ENCODE results near the gene ELK3. TPM values are rescaled to one million over a fixed set of nuclear protein-coding genes. Genes with fewer than 3 reads are reported as not detected.

The ELK3 gene
- total and polyA plus RNA-seq, 8 donors, result 2.2 to 21.7 (median 12.7) TPM

DNA sequence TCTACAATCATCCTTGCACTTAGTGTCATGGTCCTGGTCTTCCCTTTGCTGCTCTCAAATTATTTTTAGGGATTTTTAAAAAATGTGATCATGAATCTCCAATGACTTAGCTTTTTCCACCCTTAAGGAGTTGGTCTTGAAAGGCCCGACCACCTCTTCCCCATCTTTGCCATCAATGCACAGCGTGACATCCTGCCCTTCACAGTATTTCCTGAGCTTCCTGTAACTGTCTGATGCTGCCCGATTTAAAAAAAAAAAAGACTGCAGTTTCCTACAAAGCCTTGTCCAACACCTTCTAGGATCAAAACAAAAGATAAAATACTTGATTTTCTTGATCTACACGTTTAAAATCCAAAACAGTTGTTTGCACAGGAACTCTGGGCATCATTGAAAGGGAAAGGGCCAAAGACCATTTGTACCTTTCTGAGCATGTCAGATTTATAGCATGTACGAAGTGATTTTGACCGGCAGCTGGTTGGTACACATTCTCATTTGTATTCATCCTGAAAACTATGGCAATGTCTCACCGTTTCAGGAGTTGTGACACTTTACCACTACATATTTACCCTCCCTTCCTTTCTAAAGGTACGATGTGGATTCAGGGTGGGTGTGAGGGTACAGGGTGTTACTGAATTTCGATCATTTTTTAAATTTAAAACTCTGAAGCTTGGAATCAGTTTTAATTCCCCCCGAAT, 7.4 kb upstream of the ELK3 start:
- intact Hi-C loops (cut with DNase I; ENCODE audit: low total_unique reads), result no loop called here

DNA sequence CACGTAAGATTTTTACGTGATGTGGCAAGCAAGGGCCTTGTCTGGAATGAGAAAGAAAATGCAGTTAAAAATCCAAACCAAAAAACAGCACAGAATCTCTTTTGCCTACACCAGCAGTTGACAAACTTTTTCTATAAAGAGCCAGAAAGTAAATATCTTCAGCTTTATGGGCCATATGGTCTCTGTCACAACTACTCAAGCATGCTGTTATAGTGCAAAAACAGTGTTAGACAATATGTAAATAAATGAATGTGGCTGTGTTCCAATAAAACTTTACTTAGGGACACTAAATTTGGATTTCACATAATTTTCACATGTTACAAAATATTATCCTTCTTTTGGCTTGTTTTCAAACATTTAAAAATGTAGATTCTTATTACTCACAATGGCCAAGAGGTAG, 6.2 kb upstream of the ELK3 start:
- TF ChIP-seq, protein P1, sequence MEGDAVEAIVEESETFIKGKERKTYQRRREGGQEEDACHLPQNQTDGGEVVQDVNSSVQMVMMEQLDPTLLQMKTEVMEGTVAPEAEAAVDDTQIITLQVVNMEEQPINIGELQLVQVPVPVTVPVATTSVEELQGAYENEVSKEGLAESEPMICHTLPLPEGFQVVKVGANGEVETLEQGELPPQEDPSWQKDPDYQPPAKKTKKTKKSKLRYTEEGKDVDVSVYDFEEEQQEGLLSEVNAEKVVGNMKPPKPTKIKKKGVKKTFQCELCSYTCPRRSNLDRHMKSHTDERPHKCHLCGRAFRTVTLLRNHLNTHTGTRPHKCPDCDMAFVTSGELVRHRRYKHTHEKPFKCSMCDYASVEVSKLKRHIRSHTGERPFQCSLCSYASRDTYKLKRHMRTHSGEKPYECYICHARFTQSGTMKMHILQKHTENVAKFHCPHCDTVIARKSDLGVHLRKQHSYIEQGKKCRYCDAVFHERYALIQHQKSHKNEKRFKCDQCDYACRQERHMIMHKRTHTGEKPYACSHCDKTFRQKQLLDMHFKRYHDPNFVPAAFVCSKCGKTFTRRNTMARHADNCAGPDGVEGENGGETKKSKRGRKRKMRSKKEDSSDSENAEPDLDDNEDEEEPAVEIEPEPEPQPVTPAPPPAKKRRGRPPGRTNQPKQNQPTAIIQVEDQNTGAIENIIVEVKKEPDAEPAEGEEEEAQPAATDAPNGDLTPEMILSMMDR (IDR thresholded peaks at IDR 0.05), result no peak
- TF ChIP-seq EP300 (IDR thresholded peaks at IDR 0.05) (no peak), POLR2AphosphoS5 (IDR thresholded peaks at IDR 0.05) (no peak), POLR2A (IDR thresholded peaks at IDR 0.05) (no peak)
- H3K27ac ChIP-seq, result peak overlapping the region in 2 of 5 donors; percentile 11 to 15
- DNase-seq, result peak in 1 of 2 donors; percentile 67
- H3K4me1 ChIP-seq, result peaks cover 0 to 5% (median under 1%) of the 10 kb centered on the region in 4 donors
- H3K4me3 ChIP-seq, result no peak overlapping the region
- H3K27me3 ChIP-seq, result no peaks in the 10 kb centered on the region
- intact Hi-C loops (cut with DNase I; ENCODE audit: low total_unique reads), result no loop called here
- 63 to 86% (median 83%) methylated on average over 2 of the region's 2 CpGs for WGBS, 5 donors
- H3K36me3 ChIP-seq, result no peaks in the 10 kb centered on the region
- no peaks in the 10 kb centered on the region for H3K9me3 ChIP-seq

More for the DNA sequence above, 7.4 kb upstream of the ELK3 start:
- Histone ChIP-seq H3K27me3 (no peaks in the 10 kb centered on the region), H3K4me3 (no peak overlapping the region), H3K4me1 (no peaks in the 10 kb centered on the region), H3K9me3 (no peaks in the 10 kb centered on the region), H3K27ac (no peak overlapping the region), H3K36me3 (no peaks in the 10 kb centered on the region)
- WGBS, 5 donors, result 48 to 61% (median 55%) methylated on average over 10 of the region's 10 CpGs
- no peak for DNase-seq
- TF ChIP-seq EP300 (IDR thresholded peaks at IDR 0.05), result no peak
- TF ChIP-seq, protein P1 (IDR thresholded peaks at IDR 0.05), result no peak
- no peak for TF ChIP-seq POLR2A (IDR thresholded peaks at IDR 0.05)
- no peak for TF ChIP-seq POLR2AphosphoS5 (IDR thresholded peaks at IDR 0.05)

DNA sequence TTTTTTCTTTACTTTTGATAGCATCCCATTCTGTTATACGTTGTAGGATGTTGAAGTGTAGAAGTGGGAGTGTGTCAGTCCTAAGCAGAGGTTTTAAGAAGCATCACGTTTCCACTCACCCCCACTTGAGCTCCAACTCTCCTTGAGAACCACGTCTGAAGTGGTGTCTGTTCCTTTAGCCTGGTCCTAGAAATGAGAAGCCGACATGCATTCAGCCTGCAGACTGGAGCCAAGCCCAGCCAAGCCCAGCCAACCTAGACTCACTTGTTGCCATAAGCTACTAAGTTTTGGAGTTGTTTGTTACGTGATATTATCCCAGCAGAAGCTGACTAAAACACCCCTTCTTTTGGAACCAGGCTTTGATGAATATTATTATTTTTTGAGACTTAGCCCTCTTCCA, 4.4 kb upstream of the ELK3 start:
- no peak for DNase-seq
- 86 to 90% (median 88%) methylated on average over 5 of the region's 5 CpGs for WGBS, 5 donors
- no peaks in the 10 kb centered on the region for H3K27me3 ChIP-seq
- no peaks in the 10 kb centered on the region for H3K9me3 ChIP-seq
- intact Hi-C loops (cut with DNase I; ENCODE audit: low total_unique reads), result no loop called here
- no peak overlapping the region for H3K27ac ChIP-seq
- TF ChIP-seq POLR2AphosphoS5 (IDR thresholded peaks at IDR 0.05) (no peak), EP300 (IDR thresholded peaks at IDR 0.05) (no peak), POLR2A (IDR thresholded peaks at IDR 0.05) (no peak)
- TF ChIP-seq, protein P1 (IDR thresholded peaks at IDR 0.05), result no peak
- H3K36me3 ChIP-seq, result no peaks in the 10 kb centered on the region
- peaks cover 0 to 15% (median 6%) of the 10 kb centered on the region in 4 donors for H3K4me1 ChIP-seq
- no peak overlapping the region for H3K4me3 ChIP-seq

DNA sequence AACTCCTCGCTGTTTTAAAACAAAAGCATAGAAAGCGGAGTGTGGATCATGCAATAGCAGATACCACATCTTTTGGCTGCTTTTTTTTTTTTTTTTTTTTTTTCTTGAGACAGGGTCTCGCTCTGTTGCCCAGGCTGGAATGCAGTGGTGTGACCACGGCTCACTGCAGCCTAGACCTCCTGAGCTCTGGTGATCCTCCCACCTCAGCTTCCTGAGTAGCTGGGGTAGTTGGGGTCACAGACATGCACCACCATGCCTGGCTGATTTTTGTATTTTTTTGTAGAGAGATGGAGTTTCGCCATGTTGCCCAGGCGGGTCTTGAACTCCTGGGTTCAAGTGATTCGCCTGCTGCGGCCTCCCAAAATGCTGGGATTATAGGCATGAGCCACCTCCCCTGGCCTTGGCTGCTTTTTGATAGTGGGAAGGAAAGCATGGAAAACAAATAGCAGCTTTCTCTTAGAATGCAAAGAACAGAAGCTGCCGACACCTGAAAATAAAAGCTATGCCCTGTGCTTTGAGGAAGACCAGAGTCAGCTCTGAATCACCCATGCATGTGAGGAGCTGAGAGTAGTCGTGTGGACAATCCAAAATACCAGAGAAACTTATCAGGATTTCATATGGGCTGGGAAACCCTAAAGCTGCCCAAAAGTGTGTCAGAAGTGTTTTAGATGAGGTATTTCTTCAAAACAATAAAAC, 3.6 kb upstream of the ELK3 start:
- WGBS, 5 donors, result 84 to 89% (median 86%) methylated on average over 8 to 10 of the region's 10 CpGs
- Histone ChIP-seq H3K9me3 (no peaks in the 10 kb centered on the region), H3K36me3 (no peaks in the 10 kb centered on the region), H3K4me3 (no peak overlapping the region), H3K27me3 (no peaks in the 10 kb centered on the region), H3K4me1 (peaks cover 0 to 18% (median 8%) of the 10 kb centered on the region in 4 donors), H3K27ac (no peak overlapping the region)
- TF ChIP-seq POLR2AphosphoS5 (IDR thresholded peaks at IDR 0.05), result no peak
- TF ChIP-seq, protein P1 (IDR thresholded peaks at IDR 0.05), result no peak
- no peak for TF ChIP-seq EP300 (IDR thresholded peaks at IDR 0.05)
- TF ChIP-seq POLR2A (IDR thresholded peaks at IDR 0.05), result no peak
- DNase-seq, result no peak
- intact Hi-C loops (cut with DNase I; ENCODE audit: low total_unique reads), result no loop called here

Measured in stomach (tissue), 9 donors.